Fibroblast of upper back skin (primary cell): ENCODE data around the gene GPR158.
"Not testable (repeated sequence)": the region's sequence is repeated elsewhere in the genome, so short reads cannot be mapped to it uniquely, and the experiment has no call there.

Experiments used
- DNase-seq: peaks from one replicate; pipeline ENCODE4 v3.0.0-alpha.2; 2013

GPR158 gene

DNA sequence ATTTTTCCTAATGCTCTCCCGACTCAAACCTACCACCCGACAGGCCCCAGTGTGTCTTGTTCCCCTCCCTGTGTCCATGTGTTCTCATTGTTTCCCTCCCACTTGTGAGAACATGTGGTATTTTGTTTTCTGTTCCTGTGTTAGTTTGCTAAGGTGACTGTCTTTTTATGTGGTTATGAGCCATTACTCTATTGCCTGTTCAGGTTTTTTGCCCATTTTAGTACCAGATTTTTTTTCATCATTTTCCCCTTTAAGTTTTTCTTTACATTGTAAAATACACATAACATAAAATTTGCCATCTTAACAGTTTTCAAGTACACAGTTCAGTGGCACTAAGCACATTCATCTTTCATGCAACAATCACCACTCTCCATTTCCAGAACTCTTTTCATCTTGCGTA is 133.5 kb downstream of the GPR158 start:
- no peak for DNase-seq

DNA sequence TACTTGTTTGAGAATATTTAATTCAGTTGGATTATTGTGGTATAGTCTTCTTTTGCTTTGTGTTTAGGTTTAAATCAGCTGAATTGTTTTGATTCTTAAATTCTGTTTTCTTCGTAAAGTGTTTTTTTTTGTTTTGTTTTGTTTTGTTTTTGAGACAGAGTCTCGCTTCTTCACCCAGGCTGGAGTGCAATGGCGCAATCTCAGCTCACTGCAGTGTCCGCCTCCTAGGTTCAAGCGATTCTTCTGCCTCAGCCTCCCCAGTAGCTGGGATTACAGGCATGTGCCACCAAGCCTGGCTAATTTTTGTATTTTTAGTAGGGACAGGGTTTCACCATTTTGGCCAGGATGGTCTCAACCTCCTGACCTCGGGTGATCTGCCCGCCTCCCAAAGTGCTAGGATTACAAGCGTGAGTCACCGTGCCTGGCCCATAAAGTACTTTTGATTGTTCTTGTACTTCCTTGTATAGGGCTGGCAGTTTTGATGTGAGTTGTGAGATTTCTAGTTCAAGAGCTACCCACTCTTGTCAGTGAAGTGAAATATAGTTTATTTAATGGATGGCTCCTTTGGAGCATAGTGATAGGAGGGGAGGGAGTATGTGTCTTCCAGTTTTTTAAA is 142.9 kb downstream of the GPR158 start:
- DNase-seq, result not testable (repeated sequence)

DNA sequence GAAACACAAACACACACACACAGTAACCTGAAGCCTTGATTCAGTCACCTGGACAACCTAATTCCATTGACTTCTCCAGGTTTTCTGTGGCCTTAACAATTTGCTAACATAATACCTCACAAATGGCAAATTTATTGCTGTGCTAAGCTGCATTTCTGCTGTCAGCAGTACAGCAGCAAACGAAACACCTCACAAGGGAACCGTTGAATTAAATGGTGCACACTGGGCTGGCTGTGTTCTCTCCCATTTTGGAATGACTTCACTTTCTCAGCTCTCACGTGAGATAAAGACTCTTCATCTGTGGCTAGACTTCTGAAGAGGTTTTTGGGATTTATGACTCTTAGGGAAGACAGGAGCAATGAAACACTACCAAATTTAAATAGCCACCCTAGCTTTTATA is 152.5 kb downstream of the GPR158 start:
- DNase-seq, result no peak

DNA sequence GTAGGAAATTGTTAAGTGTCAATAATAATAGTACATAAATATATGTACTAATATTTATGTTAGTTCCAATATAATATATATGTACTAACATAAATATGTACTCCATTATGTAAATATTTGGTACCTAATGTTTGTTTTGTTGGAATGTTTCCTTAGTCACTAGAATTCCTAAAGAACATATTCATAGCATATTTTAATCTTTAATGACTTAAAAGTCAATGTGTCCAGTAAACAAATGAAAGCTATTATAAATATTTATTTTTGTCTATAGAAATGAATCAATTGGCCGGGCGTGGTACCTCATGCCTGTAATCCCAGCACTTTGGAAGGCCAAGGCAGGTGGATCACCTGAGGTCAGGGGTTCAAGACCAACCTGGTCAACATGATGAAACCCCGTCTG is 153.6 kb downstream of the GPR158 start:
- no peak for DNase-seq

DNA sequence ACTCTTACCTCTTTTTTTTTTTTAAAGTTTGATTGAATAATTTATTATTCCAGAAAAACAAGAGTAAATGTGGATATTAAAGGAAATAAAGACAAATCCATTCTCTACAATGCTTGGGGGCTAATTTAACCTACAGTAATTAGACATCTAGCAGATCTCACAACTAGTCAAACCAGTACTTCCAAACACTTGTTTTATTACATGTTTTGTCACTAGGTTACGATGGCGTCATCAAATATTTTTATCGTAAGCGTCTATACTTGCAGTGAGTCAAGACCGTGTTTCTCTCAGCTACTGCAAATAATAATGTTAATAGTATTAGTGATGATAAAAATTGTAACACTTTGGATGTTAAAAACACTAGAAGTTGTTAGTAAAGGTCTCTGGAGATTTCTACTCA is 154.8 kb downstream of the GPR158 start:
- DNase-seq, result not testable (repeated sequence)

DNA sequence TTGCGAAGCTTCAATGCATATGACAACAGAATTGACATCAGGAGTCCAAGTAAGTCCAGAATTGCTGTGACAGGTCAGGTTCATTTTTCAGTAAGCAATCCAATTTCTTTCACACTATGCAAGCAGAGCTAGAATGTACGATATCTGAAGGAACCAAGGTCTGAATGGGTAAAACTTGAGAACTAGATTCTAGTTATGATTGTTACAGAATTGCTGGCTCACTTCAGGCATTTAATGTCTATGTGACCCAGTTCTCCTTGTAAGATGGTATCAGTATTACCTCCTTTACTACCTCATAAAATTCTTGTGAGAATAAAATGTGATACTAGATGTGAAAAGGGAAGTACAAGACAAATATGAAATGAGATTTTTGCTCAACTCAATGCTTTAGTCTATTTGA is 159.6 kb downstream of the GPR158 start:
- DNase-seq, result no peak

DNA sequence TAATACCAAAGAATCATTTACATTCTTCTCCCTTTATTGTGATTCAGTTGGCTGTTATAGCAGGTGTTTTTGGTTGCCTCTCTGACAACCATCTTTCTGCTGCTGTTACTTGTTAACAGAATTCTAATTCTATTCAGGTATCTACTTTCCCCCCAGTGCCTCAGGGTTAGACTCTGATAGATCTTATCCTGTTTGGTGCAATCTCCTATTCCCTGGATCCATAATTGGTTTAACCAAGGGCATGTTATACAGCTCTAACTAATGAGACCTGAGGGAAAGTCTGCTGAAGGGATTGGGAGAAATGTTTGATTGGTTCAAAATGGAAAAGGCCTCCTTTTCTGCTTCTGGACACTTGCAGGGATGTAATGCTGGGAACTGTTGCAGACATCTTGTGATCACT is 161.5 kb downstream of the GPR158 start:
- no peak for DNase-seq

DNA sequence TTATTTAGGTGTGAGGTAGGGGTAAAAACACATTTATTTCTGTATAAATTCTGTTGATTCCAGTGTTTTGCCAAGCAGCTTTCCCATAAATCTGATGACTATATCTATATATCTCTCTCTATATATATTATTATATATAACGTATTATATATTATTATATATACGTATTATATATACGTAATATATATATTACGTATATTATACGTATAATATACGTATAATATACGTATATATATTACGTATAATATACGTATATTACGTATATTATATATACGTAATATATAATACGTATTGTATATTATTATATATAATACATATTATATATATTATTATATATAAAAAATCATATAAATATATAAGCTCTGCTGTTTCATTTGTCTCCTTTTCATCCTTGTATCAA is 163.5 kb downstream of the GPR158 start:
- no peak for DNase-seq

DNA sequence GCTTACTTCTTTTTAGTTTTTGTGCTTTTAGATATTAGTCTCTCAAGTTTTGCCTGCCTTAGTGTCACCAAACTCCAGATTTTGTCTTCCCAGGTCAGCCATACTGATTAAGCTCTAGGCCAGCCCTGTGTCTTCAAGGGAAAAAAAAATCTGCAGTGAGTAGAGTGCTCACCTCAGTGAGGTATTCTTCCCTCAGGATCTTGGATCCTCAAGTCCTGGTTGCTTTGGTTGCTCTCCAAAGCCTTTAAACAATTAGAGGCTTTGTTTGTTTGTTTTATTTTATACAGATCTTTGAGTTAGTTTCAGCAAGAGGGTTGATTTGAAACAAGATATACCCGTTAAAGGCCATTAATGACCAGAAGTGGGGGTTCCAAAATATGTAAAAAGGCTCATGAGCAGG is 165.2 kb downstream of the GPR158 start:
- DNase-seq, result no peak

DNA sequence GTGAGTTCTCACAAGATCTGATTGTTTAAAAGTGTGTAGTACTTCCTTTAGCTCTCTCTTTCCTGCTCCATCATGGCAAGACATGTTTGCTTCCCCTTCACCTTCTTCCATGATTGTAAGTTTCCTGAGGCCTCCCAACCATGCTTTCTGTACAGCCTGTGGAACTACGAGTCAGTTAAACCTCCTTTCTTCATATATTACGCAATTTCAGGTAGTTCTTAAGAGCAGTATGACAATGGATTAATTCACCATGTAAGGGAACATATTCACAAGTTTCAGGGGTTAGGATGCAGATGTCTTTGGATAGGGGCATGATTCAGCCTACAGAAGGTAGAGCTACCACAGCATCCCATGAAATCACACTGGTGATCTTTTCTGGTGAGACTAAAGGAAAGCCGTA is 174.7 kb downstream of the GPR158 start:
- no peak for DNase-seq

DNA sequence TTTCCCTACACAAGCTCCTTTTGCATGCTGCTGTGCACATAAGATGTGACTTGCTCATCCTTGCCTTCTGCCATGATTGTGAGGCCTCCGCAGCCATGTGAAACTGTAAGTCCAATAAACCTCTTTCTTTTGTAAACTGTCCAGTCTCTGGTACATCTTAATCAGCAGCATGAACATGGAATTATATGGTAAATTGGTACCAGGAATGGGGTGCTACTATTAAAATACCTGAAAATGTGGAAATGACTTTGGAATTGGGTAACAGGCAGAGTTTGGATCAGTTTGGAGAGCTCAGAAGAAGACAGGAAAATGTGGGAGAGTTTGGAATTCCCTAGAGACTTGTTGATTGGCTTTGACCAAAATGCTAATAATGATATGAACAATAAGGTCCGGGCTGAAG is 181.8 kb downstream of the GPR158 start:
- no peak for DNase-seq

DNA sequence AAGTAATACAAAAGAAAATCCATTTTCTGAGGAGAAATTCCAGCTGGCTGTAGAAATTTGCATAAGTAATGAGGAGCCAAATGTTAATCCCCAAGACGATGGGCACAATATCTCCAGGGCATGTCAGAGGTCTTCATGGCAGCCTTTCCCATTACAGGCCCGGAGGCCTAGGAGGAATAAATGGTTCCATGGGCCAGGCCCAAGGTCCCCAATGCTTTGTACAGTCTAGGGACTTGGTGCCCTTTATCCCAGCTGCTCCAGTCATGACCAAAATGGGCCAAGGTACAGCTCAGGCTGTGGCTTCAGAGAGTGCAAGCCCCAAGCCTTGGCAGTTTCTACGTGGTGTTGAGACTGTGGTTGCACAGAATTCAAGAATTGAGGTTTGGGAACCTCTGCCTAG is 182.5 kb downstream of the GPR158 start:
- no peak for DNase-seq

DNA sequence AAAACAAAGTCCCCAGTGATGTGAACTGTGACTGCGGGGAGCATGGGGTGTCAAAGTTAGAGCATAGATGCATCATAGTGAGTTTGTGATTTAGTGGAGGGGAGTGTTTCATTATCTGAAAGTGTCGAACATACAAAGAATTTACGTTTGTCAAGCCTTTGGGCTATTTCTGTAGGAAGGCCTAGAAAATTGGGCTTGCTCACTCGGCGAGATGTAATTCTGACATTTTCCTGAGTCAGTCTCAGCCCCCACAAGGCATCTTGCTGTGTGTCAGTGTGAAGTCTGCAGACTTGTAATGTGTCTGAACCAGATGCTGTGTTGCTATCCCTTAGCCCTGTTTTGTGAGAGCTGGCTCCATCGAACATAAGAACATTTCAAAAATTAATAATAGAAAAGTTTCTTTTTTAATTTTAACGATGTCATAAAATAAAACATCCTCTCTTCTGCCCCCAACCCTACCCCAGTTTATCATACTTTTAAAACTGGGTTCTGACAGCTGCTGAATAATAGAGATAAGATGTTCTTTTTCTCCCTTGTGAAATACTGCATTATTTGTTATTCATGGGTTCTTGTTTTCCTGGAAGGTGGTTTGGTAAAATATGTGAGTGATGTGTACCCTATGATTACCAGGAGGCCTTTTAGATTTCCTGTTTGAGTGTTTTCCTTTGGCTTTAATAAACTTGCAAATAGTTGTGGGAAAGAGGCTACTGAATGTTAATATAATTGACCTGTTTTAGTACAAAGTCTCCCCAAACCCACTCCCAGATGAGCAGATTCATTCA is 207.4 kb downstream of the GPR158 start:
- no peak for DNase-seq

DNA sequence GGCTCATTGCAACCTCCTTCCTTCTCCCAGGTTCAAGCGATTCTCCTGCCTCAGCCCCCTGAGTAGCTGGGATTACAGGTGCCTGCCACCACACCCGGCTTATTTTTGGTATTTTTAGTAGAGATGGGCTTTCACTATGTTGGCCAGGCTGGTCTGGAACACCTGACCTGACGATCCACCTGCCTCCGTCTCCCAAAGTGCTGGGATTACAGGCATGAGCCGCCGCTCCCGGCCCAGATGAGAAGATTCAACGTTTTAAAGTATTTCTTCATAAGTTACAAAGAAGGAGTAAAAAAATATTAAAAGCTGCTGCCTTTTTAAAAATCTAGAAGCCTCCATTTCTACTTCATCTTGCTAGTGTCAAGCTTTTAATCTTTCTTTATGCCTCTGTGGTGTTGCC is 208.1 kb downstream of the GPR158 start:
- not testable (repeated sequence) for DNase-seq

DNA sequence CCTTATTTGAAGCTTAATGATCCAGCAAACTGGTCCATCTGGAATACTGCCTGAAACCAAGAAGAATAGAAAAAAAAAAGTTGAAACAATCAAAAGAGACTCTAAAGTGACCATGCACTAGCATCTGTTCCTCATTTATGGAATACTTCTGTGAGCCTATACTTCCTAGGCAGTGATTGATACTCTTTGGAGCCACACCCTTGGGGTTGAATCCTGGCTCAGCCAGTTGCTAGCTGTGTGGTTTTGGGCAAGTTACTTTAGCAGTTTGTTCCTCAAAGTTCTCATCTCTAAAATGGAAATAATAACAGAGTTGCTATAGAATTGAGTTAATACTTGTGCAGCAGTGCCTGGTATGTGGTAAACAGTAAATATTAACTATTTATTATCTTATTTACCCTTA is 208.9 kb downstream of the GPR158 start:
- no peak for DNase-seq

DNA sequence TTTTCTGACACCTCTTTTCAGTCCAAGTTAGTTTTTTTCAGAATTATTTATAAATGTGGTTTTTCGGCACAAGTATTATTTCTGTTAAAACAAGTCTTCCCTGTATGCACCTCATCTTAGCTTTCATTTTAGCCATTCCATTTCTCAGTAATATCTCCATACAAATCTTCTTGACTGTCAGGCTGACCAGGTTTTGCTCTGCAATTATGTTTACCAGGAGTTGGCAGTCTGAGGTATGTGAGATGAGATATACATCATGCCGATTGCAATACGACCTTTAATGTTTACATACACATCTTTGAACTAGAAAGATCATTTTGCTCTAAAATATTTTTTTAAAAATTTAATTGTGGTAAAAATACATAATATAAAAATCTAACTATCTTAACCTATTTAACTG is 209.8 kb downstream of the GPR158 start:
- DNase-seq, result no peak

DNA sequence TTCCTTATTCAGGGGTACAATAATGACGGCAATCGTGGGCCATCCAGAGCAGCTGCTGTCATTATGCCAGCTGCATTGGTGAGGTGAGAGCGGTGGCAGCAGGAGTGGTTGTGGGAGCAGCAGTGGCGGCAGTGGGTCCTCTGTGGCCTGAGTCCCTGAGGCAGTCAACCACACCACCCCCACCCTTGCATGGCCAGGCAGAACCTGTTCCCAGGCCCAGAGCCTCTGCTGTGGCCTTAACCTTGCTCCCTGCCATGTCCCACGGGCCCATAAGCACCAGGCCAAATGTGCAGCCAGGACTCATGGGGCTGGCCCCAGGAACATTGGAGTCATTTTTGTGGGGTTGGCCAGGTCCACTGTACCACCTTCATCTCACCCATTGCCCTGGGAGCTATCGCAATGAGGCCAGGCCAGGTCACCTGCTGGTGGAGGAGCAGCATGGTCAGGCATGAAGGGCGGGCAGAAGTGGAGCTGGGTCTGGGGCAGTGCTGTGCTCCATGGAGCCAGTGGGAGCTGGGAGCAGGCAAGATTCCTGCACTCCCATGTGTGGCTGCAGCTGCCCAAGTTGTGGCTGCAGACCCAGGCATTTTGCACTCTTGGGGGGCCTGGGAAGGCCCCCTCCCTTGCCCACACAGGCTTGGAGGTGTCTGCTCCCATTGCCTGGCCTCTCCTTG is 213.5 kb downstream of the GPR158 start:
- DNase-seq, result no peak

DNA sequence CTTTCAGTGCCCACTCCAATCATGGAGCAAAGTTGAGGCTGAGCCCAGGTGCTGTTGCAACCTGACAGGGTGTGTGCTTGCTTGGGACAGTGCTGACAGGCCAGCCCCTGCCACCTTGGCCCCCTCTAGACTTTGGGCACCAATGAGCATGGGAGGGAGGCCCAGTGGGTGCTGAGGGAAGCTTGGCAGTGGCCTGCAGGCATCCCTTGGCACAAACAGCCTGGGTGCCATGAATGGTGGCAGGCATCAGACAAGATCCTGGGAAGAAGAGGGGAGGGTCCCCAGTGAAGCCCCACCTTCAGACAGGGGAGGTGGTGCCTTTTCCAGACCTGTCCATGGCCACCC is 214.0 kb downstream of the GPR158 start:
- DNase-seq, result no peak

DNA sequence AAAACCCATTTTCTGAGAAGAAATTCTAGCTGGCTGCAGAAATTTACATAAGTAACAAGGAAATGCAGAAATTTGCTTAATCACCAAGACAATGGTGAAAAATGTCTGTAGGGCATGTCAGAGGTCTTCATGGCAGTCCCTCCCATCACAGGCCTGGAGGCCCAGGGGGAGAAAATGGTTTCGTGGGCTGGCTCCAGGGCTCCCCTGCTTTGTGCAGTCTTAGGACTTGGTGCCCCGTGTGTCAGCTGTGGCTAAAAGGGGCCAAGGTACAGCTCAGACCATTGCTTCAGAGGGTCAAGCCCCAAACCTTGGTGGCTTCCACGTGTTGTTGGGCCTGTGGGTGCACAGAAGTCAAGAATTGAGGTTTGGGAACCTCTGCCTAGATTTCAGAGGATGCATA is 215.9 kb downstream of the GPR158 start:
- no peak for DNase-seq

DNA sequence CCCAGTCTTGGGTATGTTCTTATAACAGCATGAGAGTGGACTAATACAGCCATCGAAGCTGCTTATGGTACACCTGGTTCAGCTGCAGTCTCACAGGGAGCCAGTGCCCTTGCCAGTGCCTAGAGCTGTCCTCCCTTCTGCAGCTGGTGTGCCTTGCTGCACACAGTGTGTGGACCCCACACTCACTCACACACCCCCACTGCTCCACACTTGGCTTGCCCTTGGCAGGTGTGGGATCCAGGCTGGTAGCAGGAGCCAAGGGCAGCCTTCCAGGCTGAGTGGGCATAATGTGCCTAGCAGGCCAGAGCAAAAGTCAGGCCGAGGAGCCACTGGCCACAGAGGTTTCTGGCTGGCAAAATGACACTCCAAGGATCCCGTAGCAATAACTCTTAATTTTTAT is 217.3 kb downstream of the GPR158 start:
- DNase-seq, result no peak

DNA sequence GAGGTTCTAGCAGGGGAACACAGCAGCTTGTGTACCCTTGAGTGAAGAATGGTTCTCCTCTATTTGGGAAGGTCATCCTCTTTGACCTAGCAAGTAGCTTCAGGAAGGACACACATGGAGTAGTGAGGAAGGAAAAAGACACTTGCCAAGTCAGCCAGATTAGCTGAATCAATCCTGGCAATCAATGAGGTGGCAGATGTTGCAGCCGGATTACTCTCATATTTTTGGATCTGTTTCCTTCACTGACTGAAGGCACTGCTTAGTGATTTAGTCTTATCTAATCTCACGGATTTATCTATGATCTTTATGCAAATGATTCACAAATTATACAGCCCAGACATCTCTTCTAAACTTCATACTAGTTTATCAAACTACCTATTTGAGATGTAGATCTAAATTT is 218.8 kb downstream of the GPR158 start:
- no peak for DNase-seq

DNA sequence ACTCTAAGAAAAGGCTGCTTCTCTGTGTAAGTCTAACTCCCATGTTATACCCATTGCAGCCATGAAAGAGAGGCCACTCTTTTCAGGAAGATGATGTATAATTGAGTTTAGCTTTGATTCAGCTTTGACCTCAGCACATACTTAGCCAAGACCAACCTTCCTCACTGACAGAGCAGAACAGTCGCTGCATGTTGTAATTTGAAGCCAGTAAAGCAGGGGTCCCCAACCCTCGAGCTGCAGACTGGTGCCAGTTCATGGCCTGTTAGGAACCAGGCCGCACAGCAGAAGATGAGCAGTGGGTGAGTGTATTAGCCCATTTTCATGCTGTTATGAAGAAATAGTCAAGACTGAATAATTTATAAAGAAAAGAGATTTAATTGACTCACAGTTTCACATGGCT is 223.9 kb downstream of the GPR158 start:
- no peak for DNase-seq

DNA sequence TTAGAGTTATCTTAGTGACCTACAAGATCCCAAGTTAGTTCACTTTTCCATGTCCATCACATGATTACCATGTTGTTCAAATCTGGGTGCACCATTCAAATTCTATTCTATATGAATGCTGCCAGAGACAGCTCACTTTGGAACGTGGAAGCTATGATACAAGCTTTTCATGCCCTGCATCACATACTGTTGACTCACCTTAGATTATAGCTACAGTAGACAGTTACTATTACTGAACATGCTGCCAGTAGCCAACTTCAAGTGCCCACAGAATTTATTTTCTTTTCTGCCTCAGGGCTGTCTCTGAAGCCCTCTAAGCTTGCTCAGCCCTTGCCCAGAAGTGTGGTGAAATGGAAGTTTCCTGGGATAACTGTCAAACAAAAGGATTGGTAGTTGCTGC is 231.1 kb downstream of the GPR158 start:
- DNase-seq, result no peak

DNA sequence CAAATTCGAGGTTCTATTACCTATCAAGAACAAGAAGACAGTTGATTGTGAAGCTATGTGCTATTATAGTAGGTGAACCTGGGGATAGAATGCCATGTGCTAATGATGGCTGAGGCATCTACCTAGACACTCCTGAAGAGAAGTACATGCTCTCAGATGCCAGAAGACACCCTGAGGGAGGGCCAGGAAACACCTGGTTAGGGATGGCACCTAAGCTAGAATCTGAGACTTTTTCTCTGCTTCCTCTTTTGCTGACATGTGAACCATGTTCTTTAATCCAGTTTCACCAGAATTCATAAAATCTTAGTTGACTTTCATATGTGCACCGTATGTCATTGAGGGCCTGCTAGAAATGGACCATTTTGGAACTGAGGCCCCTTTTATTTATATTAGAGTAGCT is 242.8 kb downstream of the GPR158 start:
- DNase-seq, result no peak

DNA sequence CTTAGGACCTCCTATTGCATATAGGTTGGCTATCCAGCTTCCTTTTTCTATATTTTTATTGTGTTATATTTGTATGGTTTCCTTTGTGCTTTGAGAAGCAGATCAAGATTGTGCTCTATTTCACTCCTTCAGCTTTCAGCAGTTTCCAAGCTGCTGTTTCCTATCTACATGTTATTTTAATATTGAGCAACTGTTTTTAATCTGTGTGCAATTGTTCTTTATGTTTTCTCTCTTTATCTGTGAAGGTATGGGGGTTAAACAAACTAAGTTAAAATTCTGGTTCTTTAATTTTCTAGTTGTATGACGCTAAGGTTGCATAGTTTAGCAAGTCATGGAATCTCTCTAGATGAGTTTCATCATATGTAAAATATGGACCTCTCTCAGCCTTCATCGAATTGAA is 251.0 kb downstream of the GPR158 start:
- no peak for DNase-seq
